KMS-11 (cell line): ENCODE data around the gene PRKAB2.
"Not testable (repeated sequence)": the region's sequence is repeated elsewhere in the genome, so short reads cannot be mapped to it uniquely, and the experiment has no call there.

Source experiments
- H2AFZ ChIP-seq: fragments of 200-600 bp; sonication (generic); 2 replicates; pipeline ENCODE4 v1.6.1; 2016; ENCODE audit warnings: antibody characterized with exemption, mixed run types, low read depth
- H3K27ac ChIP-seq: fragments of 200-600 bp; sonication (generic); 2 replicates; pipeline ENCODE4 v1.6.1; 2016; ENCODE audit warnings: mild to moderate bottlenecking, mixed run types
- H3K27me3 ChIP-seq: fragments of 200-600 bp; sonication (generic); 2 replicates; pipeline ENCODE4 v1.6.1; 2017; ENCODE audit warnings: mild to moderate bottlenecking, low read depth, mixed run types, moderate library complexity; ENCODE audit not compliant: insufficient read depth
- H3K36me3 ChIP-seq: fragments of 200-600 bp; sonication (generic); 2 replicates; pipeline ENCODE4 v1.6.1; 2017; ENCODE audit warnings: mild to moderate bottlenecking, mixed run types; ENCODE audit not compliant: insufficient read depth
- H3K4me1 ChIP-seq: fragments of 200-600 bp; sonication (generic); 2 replicates; pipeline ENCODE4 v1.6.1; 2016; ENCODE audit warnings: mild to moderate bottlenecking, low read depth, mixed run types; ENCODE audit not compliant: poor library complexity, severe bottlenecking
- H3K4me2 ChIP-seq: fragments of 200-600 bp; sonication (generic); 2 replicates; pipeline ENCODE4 v1.7.0; 2016; ENCODE audit warnings: mild to moderate bottlenecking, mixed run types
- H3K4me3 ChIP-seq: fragments of 200-600 bp; sonication (generic); IDR thresholded peaks from 2 replicates; pipeline ENCODE4 v1.6.1; 2017; ENCODE audit warnings: low read depth, low read length, mixed read lengths; ENCODE audit not compliant: insufficient read depth
- H3K79me2 ChIP-seq: fragments of 200-600 bp; sonication (generic); 2 replicates; pipeline ENCODE4 v1.6.1; 2016; ENCODE audit warnings: low read depth, mixed run types; ENCODE audit not compliant: insufficient read depth
- H3K9ac ChIP-seq: fragments of 200-600 bp; sonication (generic); 2 replicates; pipeline ENCODE4 v1.6.1; 2016; ENCODE audit warnings: mild to moderate bottlenecking, mixed run types
- H4K20me1 ChIP-seq: fragments of 200-600 bp; sonication (generic); 2 replicates; pipeline ENCODE4 v1.6.1; 2016; ENCODE audit warnings: mild to moderate bottlenecking, mixed run types; ENCODE audit not compliant: insufficient read depth
- TF ChIP-seq, protein P1 (sequence below): fragments of 200-600 bp; sonication (generic); conservative IDR thresholded peaks from 2 replicates; pipeline ENCODE4 v1.6.1; 2017; ENCODE audit warnings: low read depth, mild to moderate bottlenecking, antibody characterized with exemption, low read length, moderate library complexity, mixed read lengths

PRKAB2 gene

GRCh38 chr1:147117109-147117508 is 55.2 kb downstream of the PRKAB2 start:
- H3K79me2 ChIP-seq: no peaks in the 10 kb centered on the region
- H3K9ac ChIP-seq: no peak overlapping the region
- H2AFZ ChIP-seq: no peak overlapping the region
- no peaks in the 10 kb centered on the region for H4K20me1 ChIP-seq
- TF ChIP-seq, protein P1, sequence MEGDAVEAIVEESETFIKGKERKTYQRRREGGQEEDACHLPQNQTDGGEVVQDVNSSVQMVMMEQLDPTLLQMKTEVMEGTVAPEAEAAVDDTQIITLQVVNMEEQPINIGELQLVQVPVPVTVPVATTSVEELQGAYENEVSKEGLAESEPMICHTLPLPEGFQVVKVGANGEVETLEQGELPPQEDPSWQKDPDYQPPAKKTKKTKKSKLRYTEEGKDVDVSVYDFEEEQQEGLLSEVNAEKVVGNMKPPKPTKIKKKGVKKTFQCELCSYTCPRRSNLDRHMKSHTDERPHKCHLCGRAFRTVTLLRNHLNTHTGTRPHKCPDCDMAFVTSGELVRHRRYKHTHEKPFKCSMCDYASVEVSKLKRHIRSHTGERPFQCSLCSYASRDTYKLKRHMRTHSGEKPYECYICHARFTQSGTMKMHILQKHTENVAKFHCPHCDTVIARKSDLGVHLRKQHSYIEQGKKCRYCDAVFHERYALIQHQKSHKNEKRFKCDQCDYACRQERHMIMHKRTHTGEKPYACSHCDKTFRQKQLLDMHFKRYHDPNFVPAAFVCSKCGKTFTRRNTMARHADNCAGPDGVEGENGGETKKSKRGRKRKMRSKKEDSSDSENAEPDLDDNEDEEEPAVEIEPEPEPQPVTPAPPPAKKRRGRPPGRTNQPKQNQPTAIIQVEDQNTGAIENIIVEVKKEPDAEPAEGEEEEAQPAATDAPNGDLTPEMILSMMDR: no peak
- no peaks in the 10 kb centered on the region for H3K4me1 ChIP-seq
- no peaks in the 10 kb centered on the region for H3K36me3 ChIP-seq
- H3K27ac ChIP-seq: no peak overlapping the region
- no peaks in the 10 kb centered on the region for H3K27me3 ChIP-seq
- H3K4me3 ChIP-seq: no peak overlapping the region
- H3K4me2 ChIP-seq: no peak overlapping the region

GRCh38 chr1:147115496-147115895 is 56.8 kb downstream of the PRKAB2 start:
- TF ChIP-seq, protein P1: no peak
- Histone ChIP-seq H3K4me2 (no peak overlapping the region), H2AFZ (no peak overlapping the region), H3K27ac (no peak overlapping the region), H3K9ac (no peak overlapping the region), H3K79me2 (no peaks in the 10 kb centered on the region), H3K4me1 (no peaks in the 10 kb centered on the region), H3K4me3 (no peak overlapping the region), H3K27me3 (no peaks in the 10 kb centered on the region), H4K20me1 (no peaks in the 10 kb centered on the region), H3K36me3 (no peaks in the 10 kb centered on the region)

DNA sequence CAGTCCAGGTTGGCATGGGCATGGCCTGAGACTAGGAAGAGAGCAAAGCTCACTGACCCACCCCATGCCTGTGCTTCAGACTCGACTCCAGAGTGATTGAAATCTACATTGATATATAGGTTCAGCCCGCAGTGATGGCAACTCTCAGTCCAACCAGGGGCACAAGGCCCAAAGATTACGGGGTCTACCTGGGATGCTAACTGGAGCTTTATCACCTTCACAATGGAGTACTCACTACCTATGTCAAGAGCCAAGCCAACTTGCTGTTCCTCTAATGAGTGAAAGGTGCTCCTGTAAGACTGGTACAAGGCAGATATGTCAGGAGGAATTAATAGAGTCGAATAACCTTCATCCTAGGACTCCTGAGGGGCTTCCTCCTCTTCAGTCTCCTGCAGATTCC is 57.2 kb downstream of the PRKAB2 start:
- H3K79me2 ChIP-seq, H3K4me3 ChIP-seq, H3K36me3 ChIP-seq, H3K27me3 ChIP-seq, H3K27ac ChIP-seq, H3K4me2 ChIP-seq, H3K4me1 ChIP-seq, H4K20me1 ChIP-seq, H2AFZ ChIP-seq, H3K9ac ChIP-seq: not testable (repeated sequence)

- not testable (repeated sequence) for H4K20me1 ChIP-seq, H3K36me3 ChIP-seq, H3K4me2 ChIP-seq, H3K4me3 ChIP-seq, H3K27me3 ChIP-seq, H3K4me1 ChIP-seq, H3K27ac ChIP-seq, H3K9ac ChIP-seq, H2AFZ ChIP-seq, H3K79me2 ChIP-seq
Measured at GRCh38 chr1:147114353-147114752, 57.9 kb downstream of the PRKAB2 start.

DNA sequence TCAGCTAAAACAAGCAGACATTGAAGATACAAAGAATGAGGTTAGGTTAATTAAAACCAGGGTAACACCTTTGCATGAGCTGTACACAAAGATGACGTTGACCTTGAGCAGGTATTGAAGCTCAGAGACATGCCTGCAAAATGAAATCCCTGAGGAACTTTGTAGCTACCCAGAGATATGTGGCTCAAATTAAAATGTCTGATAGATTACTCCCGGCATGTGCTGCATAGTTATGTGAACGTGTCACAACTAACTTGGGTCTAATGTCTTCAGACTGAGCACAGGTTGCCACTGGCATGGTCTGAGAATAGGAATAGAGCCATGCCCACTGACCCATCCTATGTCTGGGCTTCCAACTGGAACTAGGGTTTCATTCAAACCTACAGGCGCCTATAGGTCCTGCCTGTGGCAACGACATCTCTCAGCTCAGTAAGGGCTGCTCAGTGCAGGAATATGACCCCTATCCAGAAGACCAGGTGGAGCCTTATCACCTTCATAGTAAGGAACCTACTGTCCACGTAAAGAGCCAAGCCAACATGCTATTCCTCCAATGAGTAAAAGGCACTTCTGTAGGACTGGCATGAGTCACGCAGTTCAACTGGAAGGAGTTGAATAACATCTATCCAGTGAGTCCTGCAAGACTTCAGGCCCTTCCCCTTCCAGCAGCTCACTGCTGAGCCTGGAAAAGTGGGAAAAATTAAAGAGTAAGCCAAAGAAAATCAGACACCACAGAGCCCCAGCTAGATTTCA is 60.7 kb downstream of the PRKAB2 start:
- Histone ChIP-seq H3K4me2 (no peak overlapping the region), H3K27ac (no peak overlapping the region), H3K79me2 (no peaks in the 10 kb centered on the region), H3K9ac (no peak overlapping the region), H3K27me3 (no peaks in the 10 kb centered on the region), H3K4me3 (no peak overlapping the region), H4K20me1 (no peaks in the 10 kb centered on the region), H3K36me3 (no peaks in the 10 kb centered on the region), H2AFZ (no peak overlapping the region), H3K4me1 (no peaks in the 10 kb centered on the region)
- TF ChIP-seq, protein P1: no peak
